GM12875 (cell line): ENCODE data around the gene TSR1.

Source experiments
- H3K4me3 ChIP-seq: one replicate; pipeline ENCODE4 v1.5.1; 2011; ENCODE audit warnings: low read depth, low read length, control low read depth
- TF ChIP-seq, protein P1 (sequence below): IDR thresholded peaks from 2 replicates; pipeline ENCODE4 v1.5.1; 2011; ENCODE audit warnings: low read depth, mild to moderate bottlenecking, control low read depth, inconsistent platforms, low read length, moderate library complexity, borderline replicate concordance; ENCODE audit not compliant: insufficient read depth

TSR1 gene

GRCh38 chr17:2351269-2351668 is 15.0 kb upstream of the TSR1 start:
- TF ChIP-seq, protein P1, sequence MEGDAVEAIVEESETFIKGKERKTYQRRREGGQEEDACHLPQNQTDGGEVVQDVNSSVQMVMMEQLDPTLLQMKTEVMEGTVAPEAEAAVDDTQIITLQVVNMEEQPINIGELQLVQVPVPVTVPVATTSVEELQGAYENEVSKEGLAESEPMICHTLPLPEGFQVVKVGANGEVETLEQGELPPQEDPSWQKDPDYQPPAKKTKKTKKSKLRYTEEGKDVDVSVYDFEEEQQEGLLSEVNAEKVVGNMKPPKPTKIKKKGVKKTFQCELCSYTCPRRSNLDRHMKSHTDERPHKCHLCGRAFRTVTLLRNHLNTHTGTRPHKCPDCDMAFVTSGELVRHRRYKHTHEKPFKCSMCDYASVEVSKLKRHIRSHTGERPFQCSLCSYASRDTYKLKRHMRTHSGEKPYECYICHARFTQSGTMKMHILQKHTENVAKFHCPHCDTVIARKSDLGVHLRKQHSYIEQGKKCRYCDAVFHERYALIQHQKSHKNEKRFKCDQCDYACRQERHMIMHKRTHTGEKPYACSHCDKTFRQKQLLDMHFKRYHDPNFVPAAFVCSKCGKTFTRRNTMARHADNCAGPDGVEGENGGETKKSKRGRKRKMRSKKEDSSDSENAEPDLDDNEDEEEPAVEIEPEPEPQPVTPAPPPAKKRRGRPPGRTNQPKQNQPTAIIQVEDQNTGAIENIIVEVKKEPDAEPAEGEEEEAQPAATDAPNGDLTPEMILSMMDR, result no peak
- H3K4me3 ChIP-seq, result no peak overlapping the region

DNA sequence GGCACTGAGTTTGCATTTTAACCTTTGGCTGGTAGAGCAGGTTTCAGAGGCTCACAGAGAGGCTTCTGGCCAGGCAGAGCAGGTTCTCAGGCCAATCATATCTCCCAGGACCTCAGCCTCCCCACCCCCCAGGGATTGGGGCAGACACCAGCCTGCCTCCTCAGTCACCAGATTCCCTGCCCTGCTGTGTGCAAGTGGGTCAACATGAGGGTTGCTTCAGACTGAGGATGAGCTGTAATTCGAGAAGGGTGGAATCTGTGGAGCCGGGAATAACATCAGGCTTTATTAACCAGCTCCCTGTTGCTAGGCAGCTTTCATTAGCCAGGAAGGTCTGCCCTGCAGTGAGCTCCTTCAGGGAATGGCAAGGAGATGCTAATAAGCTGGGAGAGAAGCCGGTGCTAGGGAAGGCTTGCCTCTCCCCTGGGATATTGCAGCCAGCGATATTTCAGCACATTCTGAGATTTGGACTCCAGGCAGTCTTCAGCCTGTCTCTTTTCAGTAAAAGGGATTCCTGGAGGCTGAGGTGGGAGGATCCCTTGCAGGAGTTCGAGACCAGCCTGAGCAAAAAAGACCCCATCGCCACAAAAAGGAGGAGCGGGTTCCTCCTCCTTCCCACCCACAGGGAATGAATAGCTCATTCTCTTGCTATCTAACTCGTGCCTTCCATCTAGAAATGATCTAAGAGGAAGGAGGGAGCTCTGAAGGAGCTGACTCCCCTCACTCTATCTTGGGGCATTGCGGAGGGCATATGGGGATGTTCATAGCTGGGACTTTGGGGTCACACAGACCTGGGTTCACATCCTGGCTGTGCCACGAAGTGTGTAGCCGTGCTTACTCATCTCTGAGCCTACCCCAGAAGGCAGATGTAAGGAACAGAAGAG is 11.8 kb upstream of the TSR1 start:
- no peak overlapping the region for H3K4me3 ChIP-seq
- TF ChIP-seq, protein P1, result no peak

DNA sequence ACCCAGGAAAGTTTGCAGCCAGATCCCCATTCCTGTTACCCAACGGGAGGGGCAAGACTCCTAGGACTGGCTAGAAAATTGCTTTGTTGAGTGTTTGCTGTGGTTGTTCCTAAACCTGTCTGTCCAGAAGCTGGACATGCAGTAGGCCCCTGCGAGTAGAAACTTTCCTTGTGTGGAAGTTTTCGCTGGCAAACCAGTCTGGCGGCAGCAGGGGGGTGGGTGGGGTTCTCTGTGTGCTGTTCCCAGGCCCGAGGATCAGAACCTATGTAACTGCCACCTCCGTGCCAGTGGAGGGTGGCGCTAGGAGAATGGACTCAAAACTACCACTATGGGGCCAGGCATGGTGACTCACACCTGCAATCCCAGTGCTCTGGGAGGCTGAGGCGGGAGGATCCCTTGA is 10.2 kb upstream of the TSR1 start:
- TF ChIP-seq, protein P1, result no peak
- no peak overlapping the region for H3K4me3 ChIP-seq

GRCh38 chr17:2344528-2344927 is 8.3 kb upstream of the TSR1 start:
- TF ChIP-seq, protein P1, result no peak
- no peak overlapping the region for H3K4me3 ChIP-seq

GRCh38 chr17:2343421-2343820 is 7.2 kb upstream of the TSR1 start:
- H3K4me3 ChIP-seq, result no peak overlapping the region
- TF ChIP-seq, protein P1, result no peak

GRCh38 chr17:2338315-2338657 is 2.0 kb upstream of the TSR1 start:
- TF ChIP-seq, protein P1, result no peak
- H3K4me3 ChIP-seq, result peak overlapping the region; percentile 92
